SW480 (cell line): ENCODE measurements around the gene TOP3B.
A peak's percentile ranks its signal among the peaks of the same experiment; 100 is the strongest.

Experiments used
- DNase-seq: peaks from one replicate; pipeline ENCODE4 v3.0.0-alpha.2; 2016; ENCODE audit warnings: low spot score

The TOP3B gene

GRCh38 chr22:22010358-22010757 is 27.8 kb upstream of the TOP3B start:
- DNase-seq = no peak

DNA sequence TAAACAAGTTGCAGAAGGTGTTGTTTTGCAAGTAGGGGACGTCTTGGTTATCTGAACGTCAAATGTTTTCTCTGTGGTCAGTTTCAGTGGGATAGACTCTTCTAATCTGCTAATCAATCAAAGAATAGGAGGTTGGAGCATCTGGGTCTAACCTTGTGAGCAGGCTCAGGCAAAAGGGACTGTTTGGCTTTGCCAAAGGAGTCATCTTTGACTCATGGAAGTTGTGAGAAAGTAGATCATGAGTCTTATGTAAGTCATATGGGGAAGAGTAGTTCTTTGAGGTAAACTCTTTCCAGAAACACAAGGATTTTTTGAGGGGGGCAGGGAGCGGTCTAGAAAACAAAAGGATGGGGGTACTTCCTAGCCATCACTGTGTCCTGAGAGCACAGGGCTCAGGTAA is 27.1 kb upstream of the TOP3B start:
- no peak for DNase-seq

DNA sequence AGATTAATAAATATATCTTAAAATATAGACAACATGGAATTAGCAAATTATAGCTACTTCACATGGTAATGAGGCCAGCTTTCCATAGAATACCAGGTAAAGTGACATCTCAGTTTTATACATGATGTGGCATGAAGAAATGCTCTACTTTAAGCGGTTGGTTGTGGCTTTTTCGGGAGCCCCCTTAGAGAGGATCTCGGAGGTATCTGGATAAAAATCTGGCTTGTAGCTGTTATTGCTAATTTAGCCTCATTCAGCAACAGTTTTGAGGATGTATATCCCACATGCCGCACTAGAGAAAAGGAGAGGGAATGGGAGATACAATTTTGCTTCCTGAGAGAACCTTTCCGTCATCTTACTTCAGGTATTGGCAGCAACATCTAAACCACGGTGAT is 24.0 kb upstream of the TOP3B start:
- DNase-seq = no peak

GRCh38 chr22:22005945-22006595 is 23.5 kb upstream of the TOP3B start:
- DNase-seq = no peak

DNA sequence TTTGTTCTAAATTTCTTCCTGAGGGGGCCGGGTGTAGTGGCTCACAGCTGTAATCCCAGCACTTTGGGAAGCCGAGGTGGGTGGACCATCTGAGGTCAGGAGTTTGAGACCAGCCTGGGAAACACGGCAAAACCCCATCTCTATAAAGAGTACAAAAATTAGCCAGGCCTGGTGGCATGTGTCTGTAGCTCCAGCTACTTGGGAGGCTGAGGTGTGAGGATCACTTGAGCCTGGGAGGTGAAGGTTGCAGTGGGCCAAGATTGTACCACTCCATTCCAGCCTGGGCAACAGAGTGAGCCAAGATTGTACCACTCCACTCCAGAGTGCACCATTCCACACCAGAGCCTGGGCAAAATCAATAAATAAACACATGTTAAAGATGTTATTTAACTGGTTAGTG is 20.6 kb upstream of the TOP3B start:
- no peak for DNase-seq

DNA sequence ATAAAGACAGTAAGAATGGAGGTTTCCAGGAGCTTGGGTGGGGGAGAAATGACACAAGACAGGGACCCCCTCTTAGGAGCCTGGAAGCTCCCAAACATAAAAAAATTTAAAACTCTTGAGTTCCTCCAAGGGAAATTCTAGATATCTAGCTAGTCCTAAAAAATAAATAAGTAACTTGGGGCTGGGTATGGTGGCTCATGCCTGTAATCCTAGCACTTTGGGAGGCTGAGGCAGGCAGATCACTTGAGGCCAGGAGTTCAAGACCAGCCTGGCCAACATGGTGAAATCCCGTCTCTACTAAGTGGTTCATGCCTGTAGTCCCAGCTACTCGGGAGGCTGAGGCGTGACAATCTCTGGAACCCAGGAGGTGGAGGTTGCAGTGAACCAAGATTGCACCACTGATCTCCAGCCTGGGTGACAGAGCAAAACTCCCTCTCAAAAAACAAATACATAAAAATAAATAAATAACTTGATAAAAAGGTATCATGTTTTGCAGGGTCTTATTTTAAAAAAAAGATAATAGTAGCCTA is 20.0 kb upstream of the TOP3B start:
- DNase-seq = no peak

DNA sequence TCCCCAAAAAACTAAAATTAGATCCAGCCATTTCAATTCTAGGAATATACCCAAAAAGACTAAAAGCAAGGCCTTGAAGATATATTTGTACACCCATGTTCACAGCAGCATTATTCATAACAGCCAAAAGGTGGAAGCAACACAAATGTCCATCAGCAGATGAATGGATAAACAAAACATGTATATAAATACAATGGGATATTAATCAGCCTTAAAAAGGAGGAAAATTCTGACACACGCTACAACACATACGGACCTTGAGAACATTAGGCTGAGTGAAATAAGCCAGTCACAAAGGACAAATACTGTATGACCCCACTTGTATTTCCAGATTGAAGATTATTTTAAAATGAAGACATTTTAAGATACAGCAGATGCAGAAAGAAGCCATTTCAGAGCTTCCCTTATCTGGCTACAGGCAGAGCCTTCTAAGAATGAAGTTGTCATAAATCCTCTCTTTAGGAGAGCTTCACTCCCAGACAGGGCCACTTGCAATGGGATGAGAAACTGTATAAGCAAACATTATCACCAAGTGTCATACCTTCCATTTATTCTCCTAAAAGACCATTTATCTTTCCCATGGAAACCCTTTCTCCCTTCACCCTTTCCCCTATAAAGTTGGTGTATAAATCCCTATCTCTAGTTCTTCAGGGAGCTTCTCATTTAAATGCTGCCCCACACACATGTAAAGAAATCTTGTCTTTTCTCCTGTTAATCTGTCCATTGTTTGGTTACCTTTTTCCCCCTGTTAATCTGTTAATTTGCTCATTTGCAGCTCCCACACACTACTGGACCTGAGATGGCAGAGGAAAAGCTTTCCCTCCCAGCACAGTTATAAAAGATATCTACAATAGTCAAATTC is 19.3 kb upstream of the TOP3B start:
- no peak for DNase-seq

DNA sequence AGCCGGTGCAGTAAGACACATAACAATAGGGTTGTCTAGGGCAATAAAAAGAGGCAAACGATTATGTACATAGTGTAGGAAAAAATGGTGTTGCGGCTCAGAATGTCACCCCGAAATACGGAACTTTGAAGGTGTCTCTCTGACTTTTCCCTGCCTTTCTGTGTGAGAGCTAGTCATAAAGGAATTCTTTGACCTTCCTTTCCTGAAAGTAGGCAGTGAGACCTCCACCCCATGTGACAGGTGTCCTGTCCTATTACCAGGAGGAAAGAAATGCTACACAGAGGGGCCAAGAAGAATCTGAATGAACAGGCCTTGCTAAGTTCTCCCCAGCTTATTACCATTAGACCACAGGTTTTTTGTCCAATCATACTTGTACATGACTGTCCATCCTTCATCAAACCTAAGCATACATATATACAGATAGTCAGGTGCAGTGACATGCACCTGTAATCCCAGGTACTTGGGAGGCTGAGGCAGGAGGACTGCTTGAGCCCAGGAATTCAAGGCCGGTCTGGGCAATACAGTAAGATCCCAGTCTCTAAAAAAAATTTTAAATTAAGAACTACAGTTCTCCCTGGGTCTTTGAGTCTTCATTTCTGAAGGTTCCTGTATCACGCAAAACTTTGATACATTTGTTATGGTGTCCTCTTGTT is 16.1 kb upstream of the TOP3B start:
- no peak for DNase-seq

DNA sequence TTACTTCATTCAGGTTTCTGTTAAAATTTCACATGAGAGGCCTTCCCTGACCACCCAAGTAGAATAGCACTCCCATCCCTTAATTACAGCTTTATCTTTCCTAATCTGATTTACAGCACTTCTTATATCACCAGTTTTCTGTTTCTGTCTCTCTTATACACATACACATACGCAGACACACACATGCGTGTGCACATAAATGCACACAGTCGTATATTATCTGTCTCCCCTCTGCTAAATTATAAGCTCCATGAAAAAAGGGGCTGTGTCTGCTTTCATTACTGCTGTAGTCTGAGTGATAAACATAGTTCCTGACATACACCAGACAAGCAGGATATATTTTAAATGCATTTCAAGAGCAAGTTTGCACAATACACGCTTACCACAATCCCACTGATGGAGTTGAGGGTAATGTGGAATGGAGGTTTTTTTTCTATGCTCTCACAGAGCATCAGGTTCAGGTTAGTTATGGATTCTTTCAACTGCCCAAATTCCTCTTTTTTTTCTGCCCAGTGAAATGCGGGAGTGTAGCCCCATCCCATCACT is 13.7 kb upstream of the TOP3B start:
- DNase-seq = no peak

DNA sequence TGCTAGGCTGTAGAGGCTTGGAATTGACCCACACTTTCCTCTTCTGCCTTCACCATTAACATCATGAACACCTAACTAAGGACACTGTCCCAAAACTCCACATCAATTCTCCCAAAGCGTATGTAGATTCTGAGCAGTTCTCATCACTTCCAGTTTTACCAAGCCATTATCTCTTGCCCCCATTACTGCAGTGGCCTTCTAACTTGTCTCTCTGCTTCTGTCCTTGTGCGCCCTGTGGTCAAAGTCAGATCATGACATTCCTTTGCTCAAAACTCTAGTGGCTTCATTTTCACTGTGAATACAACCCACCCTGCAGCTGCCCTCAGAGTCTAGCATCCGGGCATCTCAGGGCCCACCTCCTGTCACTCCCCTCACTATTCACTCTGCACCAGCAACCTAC is 13.1 kb upstream of the TOP3B start:
- DNase-seq = no peak

DNA sequence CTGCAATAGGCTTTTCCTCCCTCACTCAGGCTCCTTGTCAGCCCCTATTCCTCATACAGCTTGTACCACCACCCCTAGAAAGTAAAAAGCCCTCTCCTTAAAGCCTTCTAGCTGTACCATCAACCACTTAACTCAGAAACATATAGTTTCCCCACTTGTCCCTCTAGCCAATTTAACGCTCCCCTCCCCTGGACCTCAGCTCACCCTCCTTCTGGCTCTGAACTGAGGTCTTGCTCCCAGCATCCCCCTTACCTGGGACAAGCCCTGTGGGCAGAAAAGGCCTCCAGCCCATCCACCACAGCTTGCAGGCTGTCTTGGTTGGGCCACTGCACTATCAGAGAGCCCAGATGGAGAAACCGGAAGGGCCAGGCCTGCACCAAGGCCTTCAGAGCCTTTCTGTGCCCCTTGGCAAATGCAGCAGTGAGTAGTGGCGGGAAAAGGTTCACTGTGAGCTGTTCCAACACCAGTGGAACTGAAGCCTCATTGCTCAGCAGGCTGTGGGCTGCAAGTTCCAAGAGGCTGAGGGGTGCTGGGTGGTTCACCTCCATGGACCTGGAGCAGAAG is 12.4 kb upstream of the TOP3B start:
- DNase-seq = no peak

DNA sequence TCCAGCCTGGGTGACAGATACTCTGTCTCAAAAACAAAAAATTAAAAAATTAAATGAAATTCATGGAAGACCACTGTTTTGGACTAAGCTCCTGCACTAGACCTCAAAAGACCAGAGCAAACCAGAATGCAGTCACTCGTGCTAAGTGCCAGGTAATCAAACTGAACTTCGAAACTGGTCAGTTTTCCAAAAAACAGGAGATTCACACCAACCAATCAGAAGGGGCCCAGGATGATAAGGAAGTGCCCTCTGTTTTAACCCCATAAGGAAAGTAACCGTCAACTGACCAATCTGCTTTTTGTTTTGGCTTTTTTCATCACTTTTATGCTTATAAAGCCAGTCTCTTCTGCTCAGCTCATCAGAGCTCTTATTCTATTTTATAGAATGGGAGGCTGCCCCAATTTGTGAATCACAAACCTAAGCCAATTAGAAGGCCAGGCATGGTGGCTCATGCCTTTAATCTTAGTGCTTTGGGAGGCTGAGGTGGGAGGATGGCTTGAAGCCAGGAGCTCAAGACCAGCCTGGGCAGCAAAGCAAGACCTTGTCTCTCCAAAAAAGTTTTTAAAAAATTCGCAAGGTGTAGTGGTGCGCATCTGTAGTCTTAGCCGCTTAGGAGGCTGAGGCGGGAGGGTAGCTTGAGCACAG is 10.1 kb upstream of the TOP3B start:
- no peak for DNase-seq

DNA sequence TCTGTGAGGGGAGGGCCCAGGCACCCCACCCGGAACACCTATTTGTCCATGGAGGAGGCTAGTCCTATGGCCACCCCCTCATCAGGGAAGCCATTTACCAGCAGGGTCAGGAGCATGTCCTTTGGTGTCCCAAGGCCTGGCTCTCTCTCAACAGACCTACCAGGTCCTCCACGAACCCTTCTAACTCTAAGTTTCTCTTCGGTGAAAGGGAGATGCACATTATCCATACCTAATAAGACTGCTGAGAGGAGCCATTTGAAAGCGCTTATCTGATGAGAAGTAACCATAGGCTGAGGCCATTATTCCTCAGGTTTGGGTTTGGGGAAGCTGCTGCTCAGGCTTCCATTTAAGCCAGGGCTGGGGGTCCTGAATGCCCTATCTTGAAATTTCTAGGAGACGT is 9.2 kb upstream of the TOP3B start:
- no peak for DNase-seq

GRCh38 chr22:21991304-21991596 is 8.7 kb upstream of the TOP3B start:
- no peak for DNase-seq

GRCh38 chr22:21990445-21991303 is 8.1 kb upstream of the TOP3B start:
- no peak for DNase-seq

- DNase-seq = no peak
Observed at GRCh38 chr22:21989049-21989448, 6.5 kb upstream of the TOP3B start.

- DNase-seq = no peak
Observed at GRCh38 chr22:21985214-21985613, 2.6 kb upstream of the TOP3B start.

DNA sequence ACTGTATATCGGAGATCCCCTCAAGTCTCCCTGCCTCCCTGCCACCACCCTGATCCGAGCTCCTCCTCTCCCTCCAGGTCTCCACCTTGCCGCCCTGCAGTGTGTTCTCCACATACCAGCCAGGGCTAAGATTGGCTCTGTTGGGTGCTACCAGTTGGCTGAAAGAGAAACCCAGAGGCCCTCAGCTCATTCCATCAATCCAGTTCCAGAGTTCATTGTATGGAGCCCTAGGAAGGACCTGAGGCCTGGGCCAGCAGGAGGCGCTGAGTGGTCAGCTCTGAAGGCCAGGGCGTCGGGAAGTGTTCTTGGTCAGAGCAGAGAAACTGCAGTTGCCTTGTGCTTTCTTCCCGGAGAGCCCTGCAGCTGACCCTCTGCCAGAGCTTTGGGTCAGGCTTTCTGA is 2.2 kb upstream of the TOP3B start:
- peak; percentile 4 for DNase-seq

DNA sequence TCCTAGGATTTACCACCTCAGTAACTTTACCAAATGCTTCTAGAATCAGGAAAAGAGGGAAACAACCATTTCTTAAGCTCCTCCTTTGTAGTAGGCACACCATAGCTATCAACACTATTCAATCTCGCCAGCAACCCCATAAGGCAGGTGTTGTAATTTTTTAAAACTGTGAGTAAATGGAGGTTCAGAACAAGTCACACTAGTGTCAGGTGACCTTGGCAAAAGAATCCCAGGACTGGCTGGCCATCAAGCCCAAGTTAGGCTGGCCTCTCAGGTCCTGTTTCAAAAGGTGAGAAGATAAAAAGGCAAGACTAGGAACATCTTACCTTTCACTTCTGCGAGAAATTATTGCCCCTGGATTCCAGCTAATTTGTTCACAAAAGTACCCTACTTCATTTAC is 713 bp downstream of the TOP3B start:
- no peak for DNase-seq

DNA sequence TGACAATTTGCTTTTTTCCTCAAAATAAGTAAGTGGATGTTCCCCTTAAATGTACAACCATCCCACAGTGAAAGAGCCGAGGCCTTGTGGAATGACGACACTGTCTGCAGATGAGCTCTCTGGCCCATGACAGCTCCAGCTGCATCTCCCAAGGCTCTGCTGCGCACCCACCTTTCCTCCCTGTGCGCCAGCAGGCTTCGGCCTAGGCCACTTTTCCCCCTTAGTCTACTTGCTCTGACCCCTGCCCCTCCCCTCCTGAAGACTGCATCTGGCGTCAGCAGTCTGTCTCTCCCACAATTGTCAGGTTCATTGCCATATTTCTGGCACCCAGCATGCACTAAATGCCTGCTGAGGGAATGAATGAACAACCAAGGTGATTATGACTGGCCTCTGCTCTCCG is 2.0 kb downstream of the TOP3B start:
- DNase-seq = no peak
